GM12878 (cell line): ENCODE measurements around the gene KAZN. TPM values are rescaled to one million over a fixed set of nuclear protein-coding genes. Genes with fewer than 3 reads are reported as not detected.

Experiments
- ATAC-seq: fragments of 200-7000 bp; cut with Tn5 transposase; 3 replicates; pipeline ENCODE4 v1.9.1; 2020; ENCODE audit warnings: mild to moderate bottlenecking, moderate library complexity
- BruUV-seq: library from RNA; stranded (reverse); fragments of 400-500 nt; replicated peaks from 2 replicates; lab custom pipeline; 2021; lab: Mats Ljungman, UMichigan
- CTCF ChIA-PET: fragments of 300-600 bp; sonication (Branson Sonifier 250); formaldehyde crosslinking; extraction: SDS; loops from one replicate; lab custom pipeline; 2021; ENCODE audit warnings: inconsistent platforms; lab: Yijun Ruan, JAX
- POLR2A ChIA-PET: fragments of 350-600 bp; formaldehyde crosslinking; extraction: SDS; loops from one replicate; lab custom pipeline; 2021; ENCODE audit warnings: inconsistent platforms; lab: Charles Lee
- RAD21 ChIA-PET: fragments of 300-600 bp; sonication (Branson Sonifier 250); formaldehyde crosslinking; loops from one replicate; lab custom pipeline; 2023; ENCODE audit warnings: antibody characterized with exemption; ENCODE audit not compliant: unreplicated experiment; lab: Charles Lee
- SMC1A ChIA-PET: fragments of 300-600 bp; sonication (Branson Sonifier 250); formaldehyde crosslinking; loops from one replicate; lab custom pipeline; 2023; ENCODE audit not compliant: unreplicated experiment, uncharacterized antibody; lab: Charles Lee
- DNase-seq: peaks from one replicate; pipeline ENCODE4 v3.0.0-alpha.2; 2011; ENCODE audit warnings: low read depth, low spot score
- FAIRE-seq: peaks from 3 replicates; lab custom pipeline; 2011; peaks lifted over from hg19 to GRCh38; lab: Jason Lieb, UNC
- H2AFZ ChIP-seq: 2 replicates; pipeline ENCODE4 v1.6.0; 2011; ENCODE audit warnings: low read depth, low read length, control low read depth; ENCODE audit not compliant: control insufficient read depth
- H3K27ac ChIP-seq: 2 replicates; pipeline ENCODE4 v1.5.1; 2011; ENCODE audit warnings: control low read depth; ENCODE audit not compliant: control insufficient read depth, insufficient read depth
- H3K27me3 ChIP-seq, 2 experiments: replicated peaks in 1 of 2; 2 replicates each; pipeline versions ENCODE4 v1.6.0 to v1.6.1; 2011; ENCODE audit warnings: low read length in 1 of 2; ENCODE audit not compliant: control insufficient read depth in 2 of 2, insufficient read depth in 2 of 2
- H3K36me3 ChIP-seq, 2 experiments: 2 replicates each; pipeline ENCODE4 v1.5.1; 2011; ENCODE audit warnings: low read length in 1 of 2; ENCODE audit not compliant: control insufficient read depth in 2 of 2, insufficient read depth in 2 of 2
- H3K4me1 ChIP-seq: 2 replicates; pipeline ENCODE4 v1.6.1; 2011; ENCODE audit warnings: mild to moderate bottlenecking, low read length, moderate library complexity, mixed read lengths; ENCODE audit not compliant: control insufficient read depth, insufficient read depth
- H3K4me2 ChIP-seq: 2 replicates; pipeline ENCODE4 v1.6.0; 2011; ENCODE audit warnings: control low read depth; ENCODE audit not compliant: control insufficient read depth, insufficient read depth
- H3K4me3 ChIP-seq: fragments of 200-600 bp; sonication (generic); 2 replicates; pipeline ENCODE4 v1.5.1; 2016
- H3K79me2 ChIP-seq: 2 replicates; pipeline ENCODE4 v1.6.0; 2011; ENCODE audit warnings: low read length; ENCODE audit not compliant: control insufficient read depth, insufficient read depth
- H3K9ac ChIP-seq: 2 replicates; pipeline ENCODE4 v1.8.0; 2011; ENCODE audit warnings: low read length, control low read depth, mixed read lengths; ENCODE audit not compliant: control insufficient read depth, insufficient read depth
- H3K9me3 ChIP-seq: replicated peaks from 3 replicates; pipeline ENCODE4 v1.5.1; 2011; ENCODE audit warnings: mild to moderate bottlenecking, low read length; ENCODE audit not compliant: control insufficient read depth, insufficient read depth
- H4K20me1 ChIP-seq: 2 replicates; pipeline ENCODE4 v1.6.0; 2011; ENCODE audit not compliant: control insufficient read depth, insufficient read depth
- E4F1 ChIP-seq: fragments of 450-650 bp; IDR thresholded peaks from 2 replicates; pipeline ENCODE4 v1.6.1; 2018; ENCODE audit warnings: borderline replicate concordance, mild to moderate bottlenecking; ENCODE audit not compliant: partially characterized antibody
- HCFC1 ChIP-seq: fragments of 150-350 bp; IDR thresholded peaks from 2 replicates; pipeline ENCODE4 v1.6.1; 2014; ENCODE audit warnings: low read length
- KLF5 ChIP-seq: fragments of 450-650 bp; IDR thresholded peaks from 2 replicates; pipeline ENCODE4 v1.6.1; 2014; ENCODE audit warnings: mild to moderate bottlenecking; ENCODE audit not compliant: partially characterized antibody
- PKNOX1 ChIP-seq: fragments of 450-650 bp; IDR thresholded peaks from 2 replicates; pipeline ENCODE4 v1.6.1; 2016; ENCODE audit warnings: mild to moderate bottlenecking
- RBBP5 ChIP-seq: fragments of 200-600 bp; sonication (generic); conservative IDR thresholded peaks from 2 replicates; pipeline ENCODE4 v1.6.1; 2016
- SRF ChIP-seq, 2 experiments: IDR thresholded peaks; 2 replicates each; pipeline ENCODE4 v1.6.1; 2011; ENCODE audit warnings: low read depth in 2 of 2, low read length in 2 of 2, mild to moderate bottlenecking in 1 of 2, moderate library complexity in 1 of 2
- ZBTB4 ChIP-seq: fragments of 450-650 bp; formaldehyde crosslinking; IDR thresholded peaks from 2 replicates; pipeline ENCODE4 v1.4.0; 2022; ENCODE audit warnings: mild to moderate bottlenecking, moderate library complexity
- ZNF217 ChIP-seq: fragments of 450-650 bp; IDR thresholded peaks from 2 replicates; pipeline ENCODE4 v1.6.1; 2017; ENCODE audit warnings: antibody characterized with exemption, mild to moderate bottlenecking
- WGBS: methylation state at CpG from one replicate; pipeline ENCODE4 v1.1.6; 2016; ENCODE audit warnings: low lambda C conversion rate; ENCODE audit not compliant: insufficient replicate concordance, insufficient coverage; ENCODE audit errors: missing lambda C conversion rate; 5-methylcytosine and 5-hydroxymethylcytosine counted together
- in situ Hi-C: fragments of 300-500 bp; cut with MboI; formaldehyde crosslinking; loops from 9 replicates; pipeline ENCODE4 v1.14.3; 2018; ENCODE audit warnings: mixed read lengths
- intact Hi-C: fragments of 100-400 bp; cut with micrococcal nuclease; formaldehyde crosslinking; loops from one replicate; pipeline ENCODE4 v1.14.2; 2022; ENCODE audit not compliant: unreplicated experiment
- polyA plus RNA-seq, 11 experiments: library from polyadenylated mRNA; depleted of rRNA in 4 of 11; unstranded in 6 of 11; stranded (reverse) in 5 of 11; fragments of >200 nt; fragmentation: Nextera tagmentation in 4 of 11; fragmentation: Illumina TruSeq in 1 of 11; extraction: Ambion mirVana in 4 of 11; extraction: Trizol in 1 of 11; gene quantifications; 1 replicate in 1 of 11; 2 replicates in 10 of 11; pipeline versions ENCODE4 v1.2.1 to v1.2.3, GENCODE V29; 2011 to 2016; ENCODE audit warnings: inconsistent platforms in 2 of 11, missing spikeins in 2 of 11, low read depth in 1 of 11
- total RNA-seq, 4 experiments: library from RNA; depleted of rRNA in 3 of 4; stranded (reverse); fragments of >200 nt in 3 of 4; fragmentation: Illumina TruSeq in 1 of 4; extraction: Trizol in 1 of 4; gene quantifications; 2 replicates each; pipeline versions ENCODE4 v1.2.1 to v1.2.3, GENCODE V29; 2013 to 2021

Gene KAZN
- total and polyA plus RNA-seq, 10 of the 15 experiments (the other 5 are each of a cell fraction or from before 2014, with no cell fraction given) = 0.72 to 4.0 (median 1.2) TPM

DNA sequence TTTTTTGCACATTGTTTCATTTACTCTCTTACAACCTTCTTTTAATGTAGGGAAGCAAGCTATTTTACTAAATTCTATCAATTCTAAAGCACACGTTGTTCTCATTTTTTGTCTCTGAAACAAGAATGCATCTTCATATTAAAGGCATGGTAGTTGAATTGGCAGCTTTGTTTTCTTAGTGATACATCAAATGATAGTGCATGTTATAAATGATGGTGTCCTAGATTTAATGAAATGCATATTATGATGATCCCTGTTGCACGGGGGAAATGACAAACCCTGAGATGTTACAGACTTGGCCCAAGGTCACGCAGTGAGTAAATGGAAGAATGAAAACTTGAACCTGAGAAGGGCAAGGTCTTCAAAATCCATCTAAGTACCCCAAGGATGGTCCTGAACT, 213.1 kb downstream of the KAZN start:
- Histone ChIP-seq H3K4me2 (no peak overlapping the region), H3K9me3 (peaks cover 5% of the 10 kb centered on the region; the same call in 1 of the 3 replicates), H3K27ac (no peak overlapping the region), H3K9ac (no peak overlapping the region), H3K4me1 (no peaks in the 10 kb centered on the region)
- FAIRE-seq (no peak), ATAC-seq (no peak)
- CTCF ChIA-PET = interaction anchor here (0.7 kb wide), 1 partner anchor 17 kb away, joined by 3 read pairs; no protein-coding TSS in a partner anchor
- POLR2A ChIA-PET = no interaction called here
- intact Hi-C loops = no loop called here
- RAD21 ChIA-PET = no interaction called here
- SMC1A ChIA-PET = no interaction called here
- no peak for TF ChIP-seq SRF (IDR thresholded peaks at IDR 0.05; ENCODE audit: low read depth in 2 of 2, low read length in 2 of 2)
- no peak for TF ChIP-seq E4F1
- TF ChIP-seq ZNF217 = no peak
- no peak for TF ChIP-seq RBBP5
- TF ChIP-seq, all 136 proteins: peak for 0
- no peaks in the 10 kb centered on the region for H3K36me3 ChIP-seq
- WGBS = 37% methylated on average over 3 of the region's 3 CpGs
- no TSS peak for BruUV-seq
- no peak overlapping the region for H3K4me3 ChIP-seq
- H4K20me1 ChIP-seq = no peaks in the 10 kb centered on the region
- no peak overlapping the region for H2AFZ ChIP-seq
- H3K27me3 ChIP-seq = no peaks in the 10 kb centered on the region
- in situ Hi-C loops = no loop called here
- DNase-seq = no peak
- H3K79me2 ChIP-seq = no peaks in the 10 kb centered on the region

DNA sequence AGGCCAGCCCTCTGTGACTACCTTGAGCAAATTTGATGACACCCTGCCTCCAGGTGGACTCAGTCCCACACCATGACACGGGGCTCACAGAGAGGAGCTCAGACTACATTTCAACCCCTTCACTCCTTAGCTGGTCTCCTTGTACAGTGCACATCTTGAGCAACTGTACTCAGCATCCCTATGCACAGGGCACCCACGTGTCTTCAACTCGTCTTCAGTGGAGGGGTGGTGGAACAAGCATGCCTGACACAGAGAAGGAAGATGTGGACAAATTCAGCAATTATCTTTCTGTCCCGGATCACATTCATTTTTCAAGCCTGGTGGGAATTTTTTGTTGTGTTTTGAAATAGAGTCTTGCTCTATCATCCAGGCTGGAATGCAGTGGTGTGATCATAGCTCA, 213.7 kb downstream of the KAZN start:
- ChIA-PET POLR2A (no interaction called here), SMC1A (no interaction called here), RAD21 (no interaction called here), CTCF (no interaction called here)
- BruUV-seq = no TSS peak
- Histone ChIP-seq H3K27ac (no peak overlapping the region), H3K4me1 (no peaks in the 10 kb centered on the region), H3K9me3 (no peaks in the 10 kb centered on the region; the same call in 2 of the 3 replicates), H3K9ac (no peak overlapping the region), H3K27me3 (no peaks in the 10 kb centered on the region), H2AFZ (no peak overlapping the region), H3K36me3 (no peaks in the 10 kb centered on the region), H3K4me2 (no peak overlapping the region), H4K20me1 (no peaks in the 10 kb centered on the region), H3K79me2 (no peaks in the 10 kb centered on the region), H3K4me3 (no peak overlapping the region)
- FAIRE-seq (no peak), DNase-seq (no peak), ATAC-seq (no peak)
- no peak for TF ChIP-seq PKNOX1
- TF ChIP-seq ZBTB4 = no peak
- no peak for TF ChIP-seq HCFC1
- no peak for TF ChIP-seq KLF5
- intact Hi-C loops (no loop called here), in situ Hi-C loops (no loop called here)
- 8% methylated on average over 4 of the region's 4 CpGs for WGBS
